Measurements from ENCODE around the gene OR2D2.

DNA sequence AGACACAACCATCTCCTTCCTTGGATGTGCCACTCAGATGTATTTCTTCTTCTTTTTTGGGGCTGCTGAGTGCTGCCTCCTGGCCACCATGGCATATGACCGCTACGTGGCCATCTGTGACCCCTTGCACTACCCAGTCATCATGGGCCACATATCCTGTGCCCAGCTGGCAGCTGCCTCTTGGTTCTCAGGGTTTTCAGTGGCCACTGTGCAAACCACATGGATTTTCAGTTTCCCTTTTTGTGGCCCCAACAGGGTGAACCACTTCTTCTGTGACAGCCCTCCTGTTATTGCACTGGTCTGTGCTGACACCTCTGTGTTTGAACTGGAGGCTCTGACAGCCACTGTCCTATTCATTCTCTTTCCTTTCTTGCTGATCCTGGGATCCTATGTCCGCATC lies 15.4 kb downstream of the OR2D2 start:
- TF ChIP-seq RCOR1 (IDR thresholded peaks at IDR 0.05; ENCODE audit: insufficient replicate concordance, low read length) (no peak), CEBPB (IDR thresholded peaks at IDR 0.05; ENCODE audit: low read depth, low read length) (no peak), POLR2A (IDR thresholded peaks at IDR 0.05; ENCODE audit: low read depth, low read length) (no peak), FOS (IDR thresholded peaks at IDR 0.05; ENCODE audit: low read depth, low read length) (no peak), MAZ (IDR thresholded peaks at IDR 0.05; ENCODE audit: borderline replicate concordance, low read depth, low read length) (no peak), ELK1 (IDR thresholded peaks at IDR 0.05; ENCODE audit: borderline replicate concordance, low read depth, low read length) (no peak), SMC3 (IDR thresholded peaks at IDR 0.05; ENCODE audit: low read depth, low read length) (no peak), RFX5 (IDR thresholded peaks at IDR 0.05; ENCODE audit: low read depth, low read length) (no peak), RAD21 (IDR thresholded peaks at IDR 0.05; ENCODE audit: low read length) (no peak), NFE2L2 (IDR thresholded peaks at IDR 0.05; ENCODE audit: low read depth, low read length) (no peak)
- TF ChIP-seq, protein P1, sequence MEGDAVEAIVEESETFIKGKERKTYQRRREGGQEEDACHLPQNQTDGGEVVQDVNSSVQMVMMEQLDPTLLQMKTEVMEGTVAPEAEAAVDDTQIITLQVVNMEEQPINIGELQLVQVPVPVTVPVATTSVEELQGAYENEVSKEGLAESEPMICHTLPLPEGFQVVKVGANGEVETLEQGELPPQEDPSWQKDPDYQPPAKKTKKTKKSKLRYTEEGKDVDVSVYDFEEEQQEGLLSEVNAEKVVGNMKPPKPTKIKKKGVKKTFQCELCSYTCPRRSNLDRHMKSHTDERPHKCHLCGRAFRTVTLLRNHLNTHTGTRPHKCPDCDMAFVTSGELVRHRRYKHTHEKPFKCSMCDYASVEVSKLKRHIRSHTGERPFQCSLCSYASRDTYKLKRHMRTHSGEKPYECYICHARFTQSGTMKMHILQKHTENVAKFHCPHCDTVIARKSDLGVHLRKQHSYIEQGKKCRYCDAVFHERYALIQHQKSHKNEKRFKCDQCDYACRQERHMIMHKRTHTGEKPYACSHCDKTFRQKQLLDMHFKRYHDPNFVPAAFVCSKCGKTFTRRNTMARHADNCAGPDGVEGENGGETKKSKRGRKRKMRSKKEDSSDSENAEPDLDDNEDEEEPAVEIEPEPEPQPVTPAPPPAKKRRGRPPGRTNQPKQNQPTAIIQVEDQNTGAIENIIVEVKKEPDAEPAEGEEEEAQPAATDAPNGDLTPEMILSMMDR (conservative IDR thresholded peaks at IDR 0.05; ENCODE audit: low read depth, low read length) = no peak

Data from IMR-90 (cell line).